AG04450 (cell line): ENCODE results near the gene DHRS11. TPM values are rescaled to one million over a fixed set of nuclear protein-coding genes. Genes with fewer than 3 reads are reported as not detected.
A peak's percentile ranks its signal among the peaks of the same experiment; 100 is the strongest.

Experiments used
- CTCF ChIA-PET: fragments of 300-600, 350-600 bp; formaldehyde crosslinking; extraction: SDS; loops from one replicate; lab custom pipeline; 2022; ENCODE audit warnings: antibody characterized with exemption, inconsistent platforms; lab: Charles Lee
- POLR2A ChIA-PET: fragments of 350-600 bp; formaldehyde crosslinking; extraction: SDS; loops from one replicate; lab custom pipeline; 2021; ENCODE audit warnings: antibody characterized with exemption, inconsistent platforms; lab: Yijun Ruan, JAX
- DNase-seq: peaks from one replicate; pipeline ENCODE4 v3.0.0-alpha.2; 2011; ENCODE audit warnings: low read depth, low spot score
- H3K27ac ChIP-seq: one replicate; pipeline ENCODE4 v1.5.1; 2012; ENCODE audit warnings: low read depth, low read length, control low read depth
- H3K27me3 ChIP-seq: one replicate; pipeline ENCODE4 v1.6.0; 2012; ENCODE audit warnings: low read length; ENCODE audit not compliant: control insufficient read depth, insufficient read depth
- H3K4me3 ChIP-seq: 2 replicates; pipeline ENCODE4 v1.5.1; 2011; ENCODE audit warnings: mild to moderate bottlenecking, low read depth, low read length, control low read depth
- H3K9me3 ChIP-seq: 2 replicates; pipeline ENCODE4 v1.5.1; 2012; ENCODE audit warnings: low read length; ENCODE audit not compliant: control insufficient read depth, insufficient read depth
- CTCF ChIP-seq: IDR thresholded peaks from 2 replicates; pipeline ENCODE4 v1.5.1; 2011; ENCODE audit warnings: low read depth, low read length, control low read depth, inconsistent platforms
- polyA plus RNA-seq: library from polyadenylated mRNA; depleted of rRNA; stranded (reverse); fragments of >200 nt; gene quantifications from 2 replicates; pipeline ENCODE4 v1.2.3, GENCODE V29; 2011

DHRS11 gene
- polyA plus RNA-seq, 1 experiment, result 4.9 TPM

DNA sequence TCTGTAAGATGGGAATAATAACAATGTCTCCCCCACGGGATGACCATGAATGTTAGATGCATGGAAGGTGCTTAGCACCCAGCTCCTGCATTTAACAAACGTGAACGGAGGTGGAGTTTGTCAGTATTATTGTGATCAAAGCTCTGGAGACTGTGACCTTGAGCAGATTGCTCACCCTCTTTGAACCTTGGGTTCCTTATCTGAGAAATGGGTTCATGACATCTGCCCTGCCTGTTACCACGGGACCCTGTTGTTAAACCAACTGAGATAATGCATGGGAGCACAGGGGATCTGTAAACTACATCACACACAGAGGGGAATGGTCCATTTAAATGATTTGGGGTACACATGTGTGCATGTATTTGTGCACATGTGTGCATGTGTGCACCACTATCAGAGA, 39.3 kb downstream of the DHRS11 start:
- H3K9me3 ChIP-seq, result no peaks in the 10 kb centered on the region
- H3K4me3 ChIP-seq, result no peak overlapping the region
- peaks cover 44% of the 10 kb centered on the region for H3K27me3 ChIP-seq
- H3K27ac ChIP-seq, result no peak overlapping the region
- DNase-seq, result no peak
- TF ChIP-seq CTCF, result no peak
- ChIA-PET CTCF (interaction anchor here (9.7 kb wide), 1 partner anchor 417 kb away, joined by 103 read pairs; no protein-coding TSS in a partner anchor), POLR2A (no interaction called here)

GRCh38 chr17:36632916-36633771, 41.5 kb downstream of the DHRS11 start:
- TF ChIP-seq CTCF, result no peak
- H3K27me3 ChIP-seq, result peaks cover 61% of the 10 kb centered on the region
- DNase-seq, result no peak
- H3K4me3 ChIP-seq, result no peak overlapping the region
- no peaks in the 10 kb centered on the region for H3K9me3 ChIP-seq
- H3K27ac ChIP-seq, result no peak overlapping the region
- ChIA-PET CTCF (interaction anchor here (0.6 to 9.7 kb wide), 4 partner anchors 30 to 607 kb away, joined by 3 to 103 read pairs (median 4); no protein-coding TSS in a partner anchor), POLR2A (no interaction called here)

- H3K4me3 ChIP-seq, result no peak overlapping the region
- no peak overlapping the region for H3K27ac ChIP-seq
- TF ChIP-seq CTCF, result no peak
- peaks cover 92% of the 10 kb centered on the region for H3K27me3 ChIP-seq
- ChIA-PET CTCF (no interaction called here), POLR2A (no interaction called here)
- H3K9me3 ChIP-seq, result no peaks in the 10 kb centered on the region
- no peak for DNase-seq
These were observed 48.7 kb downstream of the DHRS11 start for GRCh38 chr17:36640346-36640745.

DNA sequence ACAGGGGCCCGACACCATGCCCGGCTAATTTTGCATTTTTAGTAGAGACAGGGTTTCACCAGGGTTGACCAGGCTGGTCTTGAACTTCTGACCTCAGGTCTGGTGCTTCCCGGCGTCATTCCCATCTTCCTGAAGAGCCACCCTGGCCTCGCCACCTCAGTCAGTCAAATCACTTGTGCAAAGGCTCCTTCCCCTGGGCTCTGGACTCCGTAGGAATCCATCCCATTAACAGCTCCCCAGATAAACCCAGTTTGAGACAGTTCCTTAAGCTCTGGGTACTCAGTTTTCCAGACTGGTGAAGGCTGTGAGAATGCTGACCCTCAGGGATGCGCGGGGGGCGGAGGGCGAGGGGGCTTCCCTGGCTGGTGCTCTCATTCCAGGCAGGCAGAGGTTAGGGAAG, 49.2 kb downstream of the DHRS11 start:
- ChIA-PET POLR2A (no interaction called here), CTCF (no interaction called here)
- H3K4me3 ChIP-seq, result no peak overlapping the region
- TF ChIP-seq CTCF, result no peak
- H3K27ac ChIP-seq, result no peak overlapping the region
- DNase-seq, result no peak
- no peaks in the 10 kb centered on the region for H3K9me3 ChIP-seq
- peaks cover 92% of the 10 kb centered on the region for H3K27me3 ChIP-seq

DNA sequence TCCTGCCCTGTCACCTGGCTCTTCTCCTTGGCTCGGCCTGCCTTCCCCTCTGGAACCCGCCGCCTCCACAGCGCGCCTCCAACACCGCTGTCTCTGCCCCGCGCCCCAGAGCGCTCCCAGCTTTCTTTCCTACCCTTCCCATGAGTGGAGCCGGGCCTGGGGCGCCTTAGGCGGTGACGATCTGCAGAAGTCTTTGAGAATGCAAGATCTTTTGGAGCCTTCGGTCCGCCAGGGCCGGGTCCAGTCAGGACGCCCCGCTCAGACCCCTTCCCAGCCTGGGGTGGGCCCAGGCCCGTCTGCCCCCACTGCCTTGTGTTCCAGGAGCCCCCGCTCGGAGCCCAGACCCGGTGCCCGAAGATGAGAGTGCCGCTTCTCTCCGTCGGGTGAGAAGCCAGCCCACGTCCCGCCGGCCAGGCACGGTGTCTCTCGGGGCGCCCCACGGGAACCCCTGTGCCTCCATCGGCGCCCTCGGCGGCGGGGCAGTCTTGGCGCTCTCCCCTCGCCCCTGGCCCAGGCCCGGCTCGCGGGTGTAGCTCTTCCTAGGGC, 49.7 kb downstream of the DHRS11 start:
- CTCF ChIA-PET, result no interaction called here
- Histone ChIP-seq H3K27me3 (peaks cover 91% of the 10 kb centered on the region), H3K27ac (no peak overlapping the region), H3K4me3 (peak overlapping the region; percentile 22; the same call in 1 of the 2 replicates), H3K9me3 (no peaks in the 10 kb centered on the region)
- no peak for TF ChIP-seq CTCF
- no peak for DNase-seq
- POLR2A ChIA-PET, result no interaction called here
